GM19467 (cell line): ENCODE measurements around the gene IFNA8.
A peak's percentile ranks its signal among the peaks of the same experiment; 100 is the strongest.
"Not testable (repeated sequence)": the region's sequence is repeated elsewhere in the genome, so short reads cannot be mapped to it uniquely, and the experiment has no call there.

ENCODE experiments used
- ATAC-seq: cut with Tn5 transposase; IDR thresholded peaks from one replicate; pipeline ENCODE4 v1.9.1; 2021; ENCODE audit warnings: mild to moderate bottlenecking, moderate library complexity; ENCODE audit not compliant: unreplicated experiment

The IFNA8 gene

DNA sequence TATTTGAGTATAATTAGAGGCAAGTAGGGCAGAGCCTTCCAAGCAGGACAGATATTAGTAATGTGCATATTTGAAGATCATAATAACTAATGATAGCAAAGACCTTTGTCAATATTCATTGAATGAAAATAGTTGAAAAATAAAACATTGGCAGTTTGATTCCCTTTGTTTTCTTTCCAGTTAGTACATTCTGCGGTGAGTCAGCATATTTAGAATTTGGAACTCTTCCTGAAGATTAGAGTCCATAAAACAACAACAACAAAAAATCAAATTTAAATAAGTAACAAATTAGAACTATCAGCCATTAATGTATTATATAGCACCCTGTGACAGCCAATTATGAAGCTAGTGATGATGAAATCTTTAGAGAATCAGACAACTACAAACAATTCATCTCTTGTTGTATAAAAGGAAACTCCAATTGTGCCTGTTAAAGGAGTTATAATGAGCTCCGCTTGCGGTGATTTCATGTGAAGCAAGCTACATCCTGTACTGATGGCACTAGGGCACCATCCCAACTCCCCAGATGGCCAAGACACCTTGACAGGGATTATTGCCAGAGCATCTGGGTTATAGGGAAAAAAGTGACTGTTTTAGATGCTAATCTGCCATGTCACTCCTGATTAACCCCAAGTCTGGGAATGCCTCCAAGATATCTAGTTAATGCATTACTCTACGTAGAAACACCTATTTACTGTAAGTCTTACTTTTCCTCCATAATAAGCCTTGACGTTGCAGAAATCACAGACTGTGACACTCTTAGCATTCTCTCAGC is 6.8 kb downstream of the IFNA8 start:
- ATAC-seq: no peak

DNA sequence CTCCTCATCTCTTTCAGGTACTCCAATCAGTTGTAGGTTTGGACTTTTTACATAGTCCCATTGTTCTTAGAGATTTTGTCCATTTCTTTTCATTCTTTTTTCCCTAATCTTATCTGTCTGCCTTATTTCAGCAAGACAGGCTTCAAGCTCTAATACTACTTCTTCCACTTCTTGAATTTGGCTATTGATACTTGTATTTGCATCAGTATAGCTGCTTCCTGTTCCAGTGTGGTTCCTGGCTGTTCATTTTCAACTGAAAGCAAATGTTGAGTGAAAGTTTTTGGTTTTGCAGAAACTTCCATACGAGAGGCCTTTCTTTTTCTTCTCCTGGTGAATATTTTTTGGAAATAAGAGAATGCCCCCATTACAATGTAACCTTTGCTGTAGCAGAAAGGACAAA is 19.3 kb downstream of the IFNA8 start:
- no peak for ATAC-seq

DNA sequence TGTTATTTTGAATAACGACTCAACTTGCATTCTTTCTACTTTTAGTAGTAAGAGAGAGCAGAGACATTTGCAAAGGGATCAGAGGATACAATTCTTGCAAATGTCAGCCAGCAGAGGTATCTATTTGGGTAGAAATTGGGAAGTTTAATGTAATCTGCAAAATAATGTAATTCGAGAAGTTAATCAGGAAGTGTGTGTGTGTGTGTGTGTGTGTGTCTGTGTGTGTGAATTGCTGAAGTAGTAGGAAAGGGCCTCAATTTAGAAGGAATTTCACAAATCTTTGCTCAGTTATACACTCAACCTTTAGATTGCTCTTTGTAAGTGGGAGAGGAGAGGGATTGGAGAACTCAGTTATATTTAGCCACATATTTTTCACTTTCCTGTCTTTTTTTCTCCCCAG is 20.3 kb downstream of the IFNA8 start:
- no peak for ATAC-seq

DNA sequence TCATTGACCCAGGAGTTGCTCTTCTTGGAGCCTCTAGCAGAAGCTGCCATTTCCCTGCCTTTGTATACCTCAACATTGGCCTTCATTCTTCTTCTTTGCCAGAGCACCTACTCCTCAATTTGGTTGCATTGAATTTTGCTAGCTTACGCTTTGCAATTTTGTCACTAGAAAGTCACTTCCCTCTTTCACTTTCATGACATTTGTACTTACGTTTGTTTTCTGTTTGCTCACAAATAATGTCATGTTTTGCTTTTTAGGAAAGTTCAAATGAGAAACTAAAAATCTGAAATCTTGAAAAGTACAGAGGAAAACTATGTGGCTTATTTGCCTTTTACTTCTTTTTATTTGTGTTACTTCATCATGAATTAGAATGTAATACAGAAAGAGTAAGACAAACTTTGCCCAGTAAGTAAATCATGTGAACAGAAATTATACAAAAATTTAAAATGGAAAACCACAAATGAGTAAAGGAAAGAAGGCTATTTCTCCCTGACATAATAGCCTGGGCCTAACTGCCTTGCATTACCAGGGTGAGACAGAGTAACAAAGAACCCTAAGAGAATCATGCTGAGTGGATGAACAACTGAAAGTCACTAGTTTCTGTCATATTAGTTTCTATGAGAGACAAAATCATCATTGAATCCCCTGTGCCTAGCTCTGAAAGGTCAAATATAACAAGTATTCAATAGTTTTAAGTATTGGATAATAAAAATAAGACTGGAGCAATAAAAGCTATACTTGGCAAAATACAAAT is 23.9 kb downstream of the IFNA8 start:
- peak; percentile 61 for ATAC-seq

DNA sequence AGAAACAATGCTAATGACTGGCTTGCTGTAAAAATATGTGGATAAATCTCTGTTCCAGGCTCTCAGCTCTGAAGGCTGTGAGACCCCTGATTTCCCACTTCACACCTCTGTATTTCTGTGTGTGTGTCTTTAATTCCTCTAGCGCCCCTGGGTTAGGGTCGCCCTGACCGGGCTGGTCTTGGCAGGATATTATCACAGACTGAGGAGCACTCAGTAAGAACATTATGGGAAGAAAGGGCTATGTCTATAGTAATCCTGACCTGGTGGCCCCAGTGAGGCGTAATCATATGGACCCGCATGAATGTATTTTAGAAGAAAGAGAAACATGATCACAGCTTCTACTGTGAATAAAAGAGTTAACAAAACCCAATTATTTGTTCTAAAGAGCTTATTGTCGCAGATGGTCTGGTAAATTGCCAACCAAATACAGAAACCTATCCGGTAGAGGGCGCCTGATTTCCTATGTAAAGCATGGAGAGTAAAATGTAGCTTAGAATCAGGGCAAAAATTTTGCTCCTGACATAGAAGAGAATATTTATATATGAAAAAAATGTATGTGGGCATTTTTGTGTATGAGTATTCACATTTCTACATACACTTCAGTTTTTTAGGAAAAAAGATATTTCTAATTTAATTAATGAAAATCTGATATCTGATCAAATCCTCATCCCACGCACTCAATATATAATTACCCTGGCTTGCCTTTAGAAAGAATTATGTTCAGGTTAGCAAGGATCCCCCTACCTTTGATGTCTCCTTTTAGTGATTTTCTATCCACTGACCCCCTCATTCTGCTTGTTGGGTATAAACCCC is 25.5 kb downstream of the IFNA8 start:
- ATAC-seq: no peak

DNA sequence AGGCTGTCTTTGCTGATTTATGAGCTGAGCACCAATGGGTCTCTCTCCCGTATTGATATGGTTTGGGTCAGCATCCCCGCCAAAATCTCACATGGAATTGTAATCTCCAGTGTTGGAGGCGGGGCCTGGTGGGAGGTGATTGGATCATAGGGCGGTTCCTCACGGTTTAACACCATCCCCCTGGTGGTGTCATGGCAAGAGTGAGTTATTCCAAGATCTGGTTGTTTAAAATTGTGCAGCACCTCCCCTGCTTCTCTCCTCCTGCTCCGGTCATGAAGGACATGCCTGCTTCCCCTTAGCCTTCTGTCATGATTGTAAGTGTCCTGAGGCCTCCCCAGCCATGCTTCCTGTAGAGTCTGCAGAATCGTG is 26.1 kb downstream of the IFNA8 start:
- ATAC-seq: not testable (repeated sequence)

DNA sequence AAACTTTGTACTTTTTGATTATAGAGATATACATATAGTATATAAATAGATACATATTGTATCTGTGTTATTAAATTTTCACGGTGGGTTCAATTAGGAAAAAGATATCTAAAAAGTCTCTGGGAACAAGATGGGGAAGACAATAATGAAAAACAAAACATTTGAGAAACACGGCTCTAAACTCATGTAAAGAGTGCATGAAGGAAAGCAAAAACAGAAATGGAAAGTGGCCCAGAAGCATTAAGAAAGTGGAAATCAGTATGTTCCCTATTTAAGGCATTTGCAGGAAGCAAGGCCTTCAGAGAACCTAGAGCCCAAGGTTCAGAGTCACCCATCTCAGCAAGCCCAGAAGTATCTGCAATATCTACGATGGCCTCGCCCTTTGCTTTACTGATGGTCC is 31.2 kb downstream of the IFNA8 start, which contains the start of gene IFNA1:
Gene IFNA1, plus strand, starts transcription at position 301 of the 400 bp plus-strand sequence. Its CDS starts 69 bp downstream, at position 370.
- ATAC-seq: no peak

DNA sequence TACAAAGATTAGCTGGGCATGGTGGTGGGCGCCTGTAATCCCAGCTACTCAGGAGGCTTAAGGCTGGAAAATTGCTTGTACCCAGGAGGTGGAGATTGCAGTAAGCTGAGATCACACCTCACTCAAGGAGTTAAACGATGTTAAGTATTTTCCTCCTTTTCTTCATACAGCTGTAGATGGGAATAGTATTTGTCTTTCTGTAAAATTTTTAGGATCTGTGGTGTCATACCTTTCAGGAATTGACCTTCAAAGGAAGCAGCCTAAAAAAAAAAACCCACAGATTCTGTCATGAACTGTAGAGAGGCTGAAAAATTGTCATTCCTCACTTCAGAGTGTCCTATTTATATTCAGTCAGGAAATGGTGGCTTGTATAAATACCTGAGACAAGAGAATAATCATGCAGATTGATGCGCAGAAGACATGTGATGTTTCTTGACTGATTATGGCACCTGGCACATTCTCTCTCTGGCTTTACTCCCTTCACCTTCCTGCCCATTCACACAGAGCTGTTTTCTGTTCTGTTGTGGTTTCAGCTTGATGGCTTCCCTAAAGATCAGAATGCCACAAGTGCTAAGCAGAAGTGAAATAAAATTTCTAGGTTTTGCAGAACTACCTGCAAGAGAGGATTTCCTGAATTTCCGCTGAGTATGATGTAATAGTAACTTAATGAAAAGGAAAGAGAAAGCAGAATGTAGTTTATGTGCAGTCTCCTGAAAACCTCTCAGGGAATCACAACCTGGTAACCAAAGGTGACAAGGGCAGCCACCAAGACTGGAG is 35.1 kb downstream of the IFNA8 start:
- ATAC-seq: peak; percentile 87

DNA sequence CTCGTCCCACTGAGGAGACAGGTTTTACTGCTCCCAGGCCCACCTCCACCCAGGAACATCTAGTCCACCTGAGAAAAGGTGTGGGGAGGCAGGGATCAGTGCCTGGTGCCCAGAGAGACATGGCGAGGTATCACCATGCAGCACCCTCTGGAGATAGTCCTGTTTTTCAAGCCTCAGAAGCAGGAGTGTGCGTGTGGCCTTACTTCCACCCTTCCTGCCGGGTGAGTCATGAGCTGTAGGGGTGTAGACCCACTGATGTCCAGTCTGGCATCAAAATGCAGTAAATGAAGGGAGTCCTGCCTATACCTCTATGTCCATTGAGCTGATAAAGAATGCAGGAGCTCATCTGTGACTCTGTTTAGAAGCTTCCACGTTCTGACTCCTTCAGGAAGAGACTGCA is 40.4 kb downstream of the IFNA8 start:
- not testable (repeated sequence) for ATAC-seq

DNA sequence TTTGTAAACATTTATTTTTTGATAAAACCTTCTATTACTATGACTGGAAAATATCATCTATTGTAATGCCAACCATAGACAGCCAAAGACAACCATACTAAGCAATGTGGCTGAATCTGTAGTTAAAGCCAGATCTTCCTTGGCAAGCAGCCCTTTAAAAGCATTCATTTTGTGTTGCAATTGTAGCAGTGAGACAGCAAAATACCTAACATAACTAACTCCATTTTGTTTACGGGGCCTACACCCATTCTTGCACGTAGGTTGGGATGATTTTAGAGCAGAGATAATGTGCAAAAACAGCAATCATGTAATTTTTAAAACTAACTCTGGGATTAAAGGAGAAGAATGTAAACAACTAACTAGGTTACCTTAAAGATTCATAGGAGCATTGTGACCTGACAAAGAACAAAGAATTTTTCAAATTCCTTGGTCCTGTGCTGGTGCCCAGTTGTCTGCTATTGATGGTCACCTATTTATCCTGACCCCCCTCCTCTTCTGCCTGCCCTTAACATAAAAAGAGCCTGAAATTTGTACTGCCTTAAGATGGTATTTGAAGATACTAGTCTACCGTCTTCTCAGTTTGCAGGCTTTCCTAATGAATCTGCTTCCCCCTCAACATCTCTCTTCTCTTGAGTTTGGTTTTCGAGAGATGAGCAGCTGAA is 41.9 kb downstream of the IFNA8 start:
- no peak for ATAC-seq

DNA sequence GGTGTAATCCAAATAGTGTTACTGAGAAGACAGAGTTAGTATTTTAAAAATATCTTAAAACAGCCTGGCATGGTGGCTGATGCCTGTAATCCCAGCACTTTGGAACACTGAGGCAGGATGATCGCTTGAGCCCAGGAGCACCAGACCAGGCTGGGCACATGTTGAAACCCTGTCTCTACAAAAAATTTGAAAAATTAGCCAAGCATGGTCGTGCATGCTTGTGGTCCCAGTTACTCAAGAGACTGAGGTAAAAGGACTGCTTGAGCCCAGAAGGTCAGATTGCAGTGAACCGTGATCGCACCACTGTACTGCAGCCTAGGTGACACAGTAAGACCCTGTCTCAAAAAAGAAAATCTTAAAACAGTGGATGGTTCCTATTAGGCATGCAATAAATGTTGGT is 43.8 kb downstream of the IFNA8 start:
- ATAC-seq: no peak

DNA sequence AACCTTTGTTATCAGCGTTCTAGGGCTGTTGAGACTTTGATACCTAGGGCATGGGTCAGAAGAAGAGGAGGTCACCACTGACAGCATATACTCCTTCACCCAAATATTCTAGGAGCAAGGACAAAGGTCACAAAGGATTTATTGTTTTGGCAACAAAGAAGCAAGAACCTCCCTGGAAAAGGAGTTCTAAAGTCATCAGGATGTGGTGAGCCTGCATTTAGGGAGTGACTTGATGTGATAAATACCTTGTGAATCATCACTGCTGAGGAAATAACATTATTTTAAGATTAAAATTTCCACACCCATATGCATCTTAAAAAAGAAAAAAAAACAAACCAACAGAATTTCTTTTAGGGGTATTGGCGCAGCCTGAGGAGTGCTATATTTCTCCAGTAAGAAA is 45.2 kb downstream of the IFNA8 start:
- no peak for ATAC-seq

DNA sequence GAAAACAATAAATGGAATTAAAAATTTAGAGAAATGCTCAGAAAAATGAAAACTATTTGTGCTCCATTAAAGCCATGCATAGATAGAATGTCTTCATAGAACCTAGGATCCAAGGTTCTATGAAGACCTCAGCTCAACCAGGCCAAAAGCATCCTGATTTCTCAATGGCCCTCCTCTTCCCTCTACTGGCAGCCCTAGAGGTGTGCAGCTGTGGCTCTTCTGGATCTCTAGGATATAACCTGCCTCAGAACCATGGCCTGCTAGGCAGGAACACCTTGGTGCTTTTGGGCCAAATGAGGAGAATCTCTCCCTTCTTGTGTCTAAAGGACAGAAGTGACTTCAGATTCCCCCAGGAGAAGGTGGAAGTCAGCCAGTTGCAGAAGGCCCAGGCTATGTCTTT is 46.4 kb downstream of the IFNA8 start:
- ATAC-seq: peak; percentile 91
